Panc1 (cell line): Measurements from ENCODE around the gene MAGI1.

ENCODE experiments used
- POLR2AphosphoS5 ChIP-seq: IDR thresholded peaks from 2 replicates; pipeline ENCODE4 v1.6.1; 2012; ENCODE audit warnings: mild to moderate bottlenecking, low read depth, low read length, moderate library complexity
- SIN3A ChIP-seq: IDR thresholded peaks from 2 replicates; pipeline ENCODE4 v1.6.1; 2012; ENCODE audit warnings: low read depth, mild to moderate bottlenecking, low read length, moderate library complexity, borderline replicate concordance; ENCODE audit not compliant: insufficient read depth
- TF ChIP-seq, protein P1 (sequence below): fragments of 450-650 bp; IDR thresholded peaks from 2 replicates; pipeline ENCODE4 v1.5.1; 2017; ENCODE audit warnings: mild to moderate bottlenecking
- TF ChIP-seq, protein P2 (sequence below), 2 experiments: IDR thresholded peaks; 2 replicates each; pipeline ENCODE4 v1.6.1; 2011 to 2012; ENCODE audit warnings: low read depth in 2 of 2, control low read depth in 1 of 2, low read length in 1 of 2, mild to moderate bottlenecking in 1 of 2, moderate library complexity in 1 of 2; ENCODE audit not compliant: insufficient read depth in 1 of 2

DNA sequence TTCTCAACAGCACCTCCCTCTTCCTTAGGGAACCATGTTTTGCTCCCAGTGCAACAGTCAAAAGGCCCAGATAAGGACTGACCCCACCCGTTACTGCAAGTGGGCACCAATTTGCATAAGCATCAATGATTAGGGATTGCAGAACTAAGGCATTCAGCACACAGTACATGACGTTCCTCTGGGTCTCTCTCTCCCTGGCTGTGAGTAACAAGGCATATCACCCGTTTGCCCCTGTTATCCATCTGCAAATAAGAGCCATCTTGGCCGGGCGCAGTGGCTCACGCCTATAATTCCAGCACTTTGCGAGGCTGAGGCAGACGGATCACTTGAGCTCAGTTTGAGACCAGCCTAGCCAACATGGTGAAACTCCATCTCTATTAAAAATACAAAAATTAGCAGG is 18.8 kb downstream of the MAGI1 start:
- TF ChIP-seq POLR2AphosphoS5 (no peak), SIN3A (no peak)
- TF ChIP-seq, protein P1, sequence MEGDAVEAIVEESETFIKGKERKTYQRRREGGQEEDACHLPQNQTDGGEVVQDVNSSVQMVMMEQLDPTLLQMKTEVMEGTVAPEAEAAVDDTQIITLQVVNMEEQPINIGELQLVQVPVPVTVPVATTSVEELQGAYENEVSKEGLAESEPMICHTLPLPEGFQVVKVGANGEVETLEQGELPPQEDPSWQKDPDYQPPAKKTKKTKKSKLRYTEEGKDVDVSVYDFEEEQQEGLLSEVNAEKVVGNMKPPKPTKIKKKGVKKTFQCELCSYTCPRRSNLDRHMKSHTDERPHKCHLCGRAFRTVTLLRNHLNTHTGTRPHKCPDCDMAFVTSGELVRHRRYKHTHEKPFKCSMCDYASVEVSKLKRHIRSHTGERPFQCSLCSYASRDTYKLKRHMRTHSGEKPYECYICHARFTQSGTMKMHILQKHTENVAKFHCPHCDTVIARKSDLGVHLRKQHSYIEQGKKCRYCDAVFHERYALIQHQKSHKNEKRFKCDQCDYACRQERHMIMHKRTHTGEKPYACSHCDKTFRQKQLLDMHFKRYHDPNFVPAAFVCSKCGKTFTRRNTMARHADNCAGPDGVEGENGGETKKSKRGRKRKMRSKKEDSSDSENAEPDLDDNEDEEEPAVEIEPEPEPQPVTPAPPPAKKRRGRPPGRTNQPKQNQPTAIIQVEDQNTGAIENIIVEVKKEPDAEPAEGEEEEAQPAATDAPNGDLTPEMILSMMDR, result no peak
- TF ChIP-seq, protein P2, sequence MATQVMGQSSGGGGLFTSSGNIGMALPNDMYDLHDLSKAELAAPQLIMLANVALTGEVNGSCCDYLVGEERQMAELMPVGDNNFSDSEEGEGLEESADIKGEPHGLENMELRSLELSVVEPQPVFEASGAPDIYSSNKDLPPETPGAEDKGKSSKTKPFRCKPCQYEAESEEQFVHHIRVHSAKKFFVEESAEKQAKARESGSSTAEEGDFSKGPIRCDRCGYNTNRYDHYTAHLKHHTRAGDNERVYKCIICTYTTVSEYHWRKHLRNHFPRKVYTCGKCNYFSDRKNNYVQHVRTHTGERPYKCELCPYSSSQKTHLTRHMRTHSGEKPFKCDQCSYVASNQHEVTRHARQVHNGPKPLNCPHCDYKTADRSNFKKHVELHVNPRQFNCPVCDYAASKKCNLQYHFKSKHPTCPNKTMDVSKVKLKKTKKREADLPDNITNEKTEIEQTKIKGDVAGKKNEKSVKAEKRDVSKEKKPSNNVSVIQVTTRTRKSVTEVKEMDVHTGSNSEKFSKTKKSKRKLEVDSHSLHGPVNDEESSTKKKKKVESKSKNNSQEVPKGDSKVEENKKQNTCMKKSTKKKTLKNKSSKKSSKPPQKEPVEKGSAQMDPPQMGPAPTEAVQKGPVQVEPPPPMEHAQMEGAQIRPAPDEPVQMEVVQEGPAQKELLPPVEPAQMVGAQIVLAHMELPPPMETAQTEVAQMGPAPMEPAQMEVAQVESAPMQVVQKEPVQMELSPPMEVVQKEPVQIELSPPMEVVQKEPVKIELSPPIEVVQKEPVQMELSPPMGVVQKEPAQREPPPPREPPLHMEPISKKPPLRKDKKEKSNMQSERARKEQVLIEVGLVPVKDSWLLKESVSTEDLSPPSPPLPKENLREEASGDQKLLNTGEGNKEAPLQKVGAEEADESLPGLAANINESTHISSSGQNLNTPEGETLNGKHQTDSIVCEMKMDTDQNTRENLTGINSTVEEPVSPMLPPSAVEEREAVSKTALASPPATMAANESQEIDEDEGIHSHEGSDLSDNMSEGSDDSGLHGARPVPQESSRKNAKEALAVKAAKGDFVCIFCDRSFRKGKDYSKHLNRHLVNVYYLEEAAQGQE (IDR thresholded peaks at IDR 0.05; ENCODE audit: insufficient read depth in 1 of 2, low read depth in 2 of 2, low read length in 1 of 2), result no peak
